Stomach (tissue), 9 donors: ENCODE results near the gene RPP14. TPM values are rescaled to one million over a fixed set of nuclear protein-coding genes. Genes with fewer than 3 reads are reported as not detected.
A peak's percentile ranks its signal among the peaks of the same experiment; 100 is the strongest.

Experiments
- DNase-seq, 2 donors: peaks; one replicate each; pipeline versions ENCODE4 v3.0.0 to v3.0.0-alpha.2; 2013 to 2019
- H3K27ac ChIP-seq, 5 donors: fragments of 200-600 bp in 4 of 5; sonication (generic) in 4 of 5; one replicate each; pipeline ENCODE4 v1.5.1; 2013 to 2019; ENCODE audit warnings: mild to moderate bottlenecking in 1 of 5, moderate library complexity in 1 of 5
- H3K27me3 ChIP-seq, 3 donors: fragments of 200-600 bp; sonication (generic); one replicate each; pipeline ENCODE4 v1.5.1; 2017 to 2019; ENCODE audit warnings: mixed run types in 1 of 3
- H3K36me3 ChIP-seq, 4 donors: fragments of 200-600 bp; sonication (generic); 1 replicate in 3 of 4; 2 replicates in 1 of 4; pipeline ENCODE4 v1.5.1; 2016 to 2019
- H3K4me1 ChIP-seq, 4 donors: fragments of 200-600 bp; sonication (generic); one replicate each; pipeline ENCODE4 v1.5.1; 2016 to 2019
- H3K4me3 ChIP-seq, 4 donors: fragments of 200-600 bp; sonication (generic) in 3 of 4; one replicate each; pipeline ENCODE4 v1.5.1; 2016 to 2019; ENCODE audit warnings: mild to moderate bottlenecking in 1 of 4
- H3K9me3 ChIP-seq, 4 donors: fragments of 200-600 bp; sonication (generic); one replicate each; pipeline ENCODE4 v1.5.1; 2016 to 2019
- EP300 ChIP-seq: sonication (generic); formaldehyde crosslinking; IDR thresholded peaks from one replicate; pipeline ENCODE4 v1.6.1; 2017; ENCODE audit warnings: antibody characterized with exemption
- POLR2A ChIP-seq, 4 donors: fragments of 450-650 bp; IDR thresholded peaks; one replicate each; pipeline ENCODE4 v1.6.1; 2016; ENCODE audit warnings: antibody characterized with exemption in 4 of 4, control low read depth in 2 of 4, mild to moderate bottlenecking in 1 of 4, moderate library complexity in 1 of 4
- POLR2AphosphoS5 ChIP-seq, 3 donors: sonication (generic); formaldehyde crosslinking; IDR thresholded peaks; one replicate each; pipeline ENCODE4 v1.6.1; 2016; ENCODE audit warnings: antibody characterized with exemption in 3 of 3
- WGBS, 5 donors: extraction: QIAGEN DNeasy Blood & Tissue Kit in 3 of 5; methylation state at CpG; one replicate each; pipeline versions ENCODE4 v1.1.5 to v1.1.7; 2013 to 2018; 5-methylcytosine and 5-hydroxymethylcytosine counted together
- intact Hi-C: fragments of 100-400 bp; cut with DNase I; formaldehyde crosslinking; loops from one replicate; pipeline ENCODE4 v1.15.1; 2023; ENCODE audit warnings: low total_unique reads
- polyA plus RNA-seq, 3 donors: library from polyadenylated mRNA; stranded (reverse); fragments of 200-250 nt; gene quantifications; one replicate each; pipeline ENCODE4 v1.2.3, GENCODE V29; 2013
- total RNA-seq, 5 donors: library from RNA; depleted of rRNA; stranded (reverse); fragments of >200 nt; gene quantifications; one replicate each; pipeline versions ENCODE4 v1.1.0 to v1.2.3, GENCODE V29; 2014 to 2016
- TF ChIP-seq, protein P1 (sequence below), 7 experiments: fragments of 450-650 bp in 4 of 7; fragments of 200-600 bp in 3 of 7; sonication (generic) in 3 of 7; IDR thresholded peaks; one replicate each; pipeline ENCODE4 v1.5.1; 2016 to 2019; ENCODE audit warnings: antibody characterized with exemption in 7 of 7, control low read depth in 2 of 7, mild to moderate bottlenecking in 1 of 7
- donor health status: healthy with polysubstance abuse.
- donor health status: Bipolar disorder and iron deficiency.
- donor health status: healthy.

RPP14 gene
- total and polyA plus RNA-seq, 8 donors, result 4.1 to 23.5 (median 9.9) TPM

GRCh38 chr3:58299075-58299474 lies 7.0 kb upstream of the RPP14 start:
- no peak for DNase-seq
- H3K4me1 ChIP-seq, result peaks cover 0 to 8% (median 4%) of the 10 kb centered on the region in 4 donors
- intact Hi-C loops, result loop anchor here (5.0 to 10.0 kb wide), 2 partner anchors 64 to 107 kb away; partner anchors contain the start of gene ABHD6
- H3K27ac ChIP-seq, result no peak overlapping the region
- 49 to 64% (median 57%) methylated on average over 2 of the region's 2 CpGs for WGBS, 5 donors
- peaks cover 0 to 2% (median under 1%) of the 10 kb centered on the region in 4 donors for H3K36me3 ChIP-seq
- no peak overlapping the region for H3K4me3 ChIP-seq
- TF ChIP-seq POLR2AphosphoS5 (IDR thresholded peaks at IDR 0.05), result no peak
- no peak for TF ChIP-seq EP300
- TF ChIP-seq, protein P1, sequence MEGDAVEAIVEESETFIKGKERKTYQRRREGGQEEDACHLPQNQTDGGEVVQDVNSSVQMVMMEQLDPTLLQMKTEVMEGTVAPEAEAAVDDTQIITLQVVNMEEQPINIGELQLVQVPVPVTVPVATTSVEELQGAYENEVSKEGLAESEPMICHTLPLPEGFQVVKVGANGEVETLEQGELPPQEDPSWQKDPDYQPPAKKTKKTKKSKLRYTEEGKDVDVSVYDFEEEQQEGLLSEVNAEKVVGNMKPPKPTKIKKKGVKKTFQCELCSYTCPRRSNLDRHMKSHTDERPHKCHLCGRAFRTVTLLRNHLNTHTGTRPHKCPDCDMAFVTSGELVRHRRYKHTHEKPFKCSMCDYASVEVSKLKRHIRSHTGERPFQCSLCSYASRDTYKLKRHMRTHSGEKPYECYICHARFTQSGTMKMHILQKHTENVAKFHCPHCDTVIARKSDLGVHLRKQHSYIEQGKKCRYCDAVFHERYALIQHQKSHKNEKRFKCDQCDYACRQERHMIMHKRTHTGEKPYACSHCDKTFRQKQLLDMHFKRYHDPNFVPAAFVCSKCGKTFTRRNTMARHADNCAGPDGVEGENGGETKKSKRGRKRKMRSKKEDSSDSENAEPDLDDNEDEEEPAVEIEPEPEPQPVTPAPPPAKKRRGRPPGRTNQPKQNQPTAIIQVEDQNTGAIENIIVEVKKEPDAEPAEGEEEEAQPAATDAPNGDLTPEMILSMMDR (IDR thresholded peaks at IDR 0.05), result no peak
- no peak for TF ChIP-seq POLR2A (IDR thresholded peaks at IDR 0.05)
- no peaks in the 10 kb centered on the region for H3K9me3 ChIP-seq
- H3K27me3 ChIP-seq, result peaks cover 0 to 23% (median 0%) of the 10 kb centered on the region in 3 donors

GRCh38 chr3:58299839-58300516 lies 6.1 kb upstream of the RPP14 start:
- DNase-seq, result peak in 1 of 2 donors; percentile 75
- 13 to 18% (median 14%) methylated on average over 8 of the region's 8 CpGs for WGBS, 5 donors
- no peak overlapping the region for H3K27ac ChIP-seq
- H3K27me3 ChIP-seq, result peaks cover 0 to 23% (median 0%) of the 10 kb centered on the region in 3 donors
- no peaks in the 10 kb centered on the region for H3K9me3 ChIP-seq
- intact Hi-C loops, result loop anchor here (5.0 to 10.0 kb wide), 3 partner anchors 65 to 118 kb away; partner anchors contain the start of gene ABHD6
- H3K36me3 ChIP-seq, result no peaks in the 10 kb centered on the region
- H3K4me3 ChIP-seq, result no peak overlapping the region
- TF ChIP-seq, protein P1 (IDR thresholded peaks at IDR 0.05), result peak in 5 of 7 experiments; percentile 39 to 64 (median 55)
- TF ChIP-seq POLR2AphosphoS5 (IDR thresholded peaks at IDR 0.05) (no peak), EP300 (no peak), POLR2A (IDR thresholded peaks at IDR 0.05) (no peak)
- peaks cover 0 to 8% (median 4%) of the 10 kb centered on the region in 4 donors for H3K4me1 ChIP-seq

GRCh38 chr3:58307639-58308215 lies 1.7 kb downstream of the RPP14 start:
- peak; percentile 47 to 84 for DNase-seq
- peaks cover 24 to 34% (median 31%) of the 10 kb centered on the region in 4 donors for H3K36me3 ChIP-seq
- 23 to 27% (median 24%) methylated on average over 10 of the region's 10 CpGs for WGBS, 5 donors
- peaks cover 0 to 4% (median 0%) of the 10 kb centered on the region in 3 donors for H3K27me3 ChIP-seq
- peaks cover 19 to 44% (median 31%) of the 10 kb centered on the region in 4 donors for H3K4me1 ChIP-seq
- H3K9me3 ChIP-seq, result no peaks in the 10 kb centered on the region
- intact Hi-C loops, result no loop called here
- TF ChIP-seq, protein P1 (IDR thresholded peaks at IDR 0.05), result peak in 4 of 7 experiments; percentile 18 to 39 (median 22)
- TF ChIP-seq POLR2AphosphoS5 (IDR thresholded peaks at IDR 0.05), result no peak
- peak overlapping the region; percentile 60 to 89 (median 82) for H3K4me3 ChIP-seq
- peak overlapping the region; percentile 95 to 97 (median 96) for H3K27ac ChIP-seq

- Histone ChIP-seq H3K4me3 (peak overlapping the region in 2 of 4 donors; percentile 81 to 89), H3K36me3 (peaks cover 30 to 44% (median 41%) of the 10 kb centered on the region in 4 donors), H3K27me3 (no peaks in the 10 kb centered on the region), H3K4me1 (peaks cover 19 to 44% (median 31%) of the 10 kb centered on the region in 4 donors), H3K27ac (peak overlapping the region in 2 of 5 donors; percentile 95 to 97), H3K9me3 (no peaks in the 10 kb centered on the region)
- DNase-seq, result no peak
- TF ChIP-seq POLR2A (IDR thresholded peaks at IDR 0.05) (no peak), POLR2AphosphoS5 (IDR thresholded peaks at IDR 0.05) (no peak), EP300 (no peak)
- TF ChIP-seq, protein P1 (IDR thresholded peaks at IDR 0.05), result no peak
- 6 to 24% (median 18%) methylated on average over 1 of the region's 1 CpG for WGBS, 5 donors
- intact Hi-C loops, result no loop called here
These were observed 2.7 kb downstream of the RPP14 start for GRCh38 chr3:58308728-58309127.
